ENCODE data around the gene DSC1. TPM values are rescaled to one million over a fixed set of nuclear protein-coding genes. Genes with fewer than 3 reads are reported as not detected.

DSC1 gene
- total and polyA plus RNA-seq, 2 experiments from 2014 or later = not detected

DNA sequence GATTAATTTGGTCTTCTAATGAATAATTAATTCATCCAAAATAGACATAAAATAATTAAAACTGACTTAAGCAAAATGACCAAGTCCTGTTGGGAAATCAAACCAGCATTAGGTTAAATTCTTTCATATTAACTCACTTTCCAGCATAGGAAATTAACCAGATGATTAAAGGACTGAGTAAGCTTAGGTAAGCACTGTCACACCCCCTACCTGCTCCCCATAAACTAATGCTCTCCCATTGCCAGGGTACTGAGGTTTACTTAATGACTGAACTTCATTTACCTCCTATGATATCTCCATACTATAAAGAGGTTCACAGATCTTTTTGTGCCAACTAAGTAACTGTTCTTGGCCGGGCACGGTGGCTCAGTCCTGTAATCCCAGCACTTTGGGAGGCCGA is 74.1 kb downstream of the DSC1 start (continued):
- TF ChIP-seq, protein P1, sequence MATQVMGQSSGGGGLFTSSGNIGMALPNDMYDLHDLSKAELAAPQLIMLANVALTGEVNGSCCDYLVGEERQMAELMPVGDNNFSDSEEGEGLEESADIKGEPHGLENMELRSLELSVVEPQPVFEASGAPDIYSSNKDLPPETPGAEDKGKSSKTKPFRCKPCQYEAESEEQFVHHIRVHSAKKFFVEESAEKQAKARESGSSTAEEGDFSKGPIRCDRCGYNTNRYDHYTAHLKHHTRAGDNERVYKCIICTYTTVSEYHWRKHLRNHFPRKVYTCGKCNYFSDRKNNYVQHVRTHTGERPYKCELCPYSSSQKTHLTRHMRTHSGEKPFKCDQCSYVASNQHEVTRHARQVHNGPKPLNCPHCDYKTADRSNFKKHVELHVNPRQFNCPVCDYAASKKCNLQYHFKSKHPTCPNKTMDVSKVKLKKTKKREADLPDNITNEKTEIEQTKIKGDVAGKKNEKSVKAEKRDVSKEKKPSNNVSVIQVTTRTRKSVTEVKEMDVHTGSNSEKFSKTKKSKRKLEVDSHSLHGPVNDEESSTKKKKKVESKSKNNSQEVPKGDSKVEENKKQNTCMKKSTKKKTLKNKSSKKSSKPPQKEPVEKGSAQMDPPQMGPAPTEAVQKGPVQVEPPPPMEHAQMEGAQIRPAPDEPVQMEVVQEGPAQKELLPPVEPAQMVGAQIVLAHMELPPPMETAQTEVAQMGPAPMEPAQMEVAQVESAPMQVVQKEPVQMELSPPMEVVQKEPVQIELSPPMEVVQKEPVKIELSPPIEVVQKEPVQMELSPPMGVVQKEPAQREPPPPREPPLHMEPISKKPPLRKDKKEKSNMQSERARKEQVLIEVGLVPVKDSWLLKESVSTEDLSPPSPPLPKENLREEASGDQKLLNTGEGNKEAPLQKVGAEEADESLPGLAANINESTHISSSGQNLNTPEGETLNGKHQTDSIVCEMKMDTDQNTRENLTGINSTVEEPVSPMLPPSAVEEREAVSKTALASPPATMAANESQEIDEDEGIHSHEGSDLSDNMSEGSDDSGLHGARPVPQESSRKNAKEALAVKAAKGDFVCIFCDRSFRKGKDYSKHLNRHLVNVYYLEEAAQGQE (IDR thresholded peaks at IDR 0.05; ENCODE audit: unreplicated experiment) = no peak
- TF ChIP-seq CREB1 (CRISPR knock-in tag; IDR thresholded peaks at IDR 0.05; ENCODE audit: low read depth) = no peak
- no peak for TF ChIP-seq JUNB (IDR thresholded peaks at IDR 0.05; ENCODE audit: unreplicated experiment)
- TF ChIP-seq NANOG (IDR thresholded peaks at IDR 0.05; ENCODE audit: borderline replicate concordance) = no peak
- no peak for TF ChIP-seq ZNF114 (CRISPR knock-in tag; IDR thresholded peaks at IDR 0.05)

DNA sequence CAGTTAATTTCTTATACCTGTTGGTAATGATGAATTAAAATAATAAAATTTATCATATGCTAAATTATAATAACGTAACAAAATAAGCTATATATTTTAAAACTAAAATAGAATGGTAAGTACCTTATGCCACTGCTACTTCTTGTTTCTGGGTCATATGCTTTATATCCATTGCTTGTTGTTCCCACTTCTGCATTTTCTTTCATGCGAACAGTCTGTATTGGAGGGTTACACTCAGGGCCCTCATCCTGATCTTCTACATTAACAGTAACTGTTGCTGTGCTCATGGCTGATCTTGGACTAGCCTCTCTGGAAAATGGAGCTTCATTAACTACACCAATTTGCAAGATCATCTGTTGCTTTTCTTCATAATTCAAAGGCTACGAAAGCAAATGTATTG is 82.7 kb downstream of the DSC1 start:
- no peaks in the 10 kb centered on the region for H3K27me3 Mint-ChIP-seq (ENCODE audit: insufficient read depth, low read depth, poor library complexity)
- H2AFZ ChIP-seq = no peak overlapping the region
- H3K9me2 ChIP-seq (ENCODE audit: insufficient read depth) = no peaks in the 10 kb centered on the region
- no peak overlapping the region for H3K27ac ChIP-seq (ENCODE audit: low read depth)
- H3K27ac Mint-ChIP-seq = no peak overlapping the region
- no peak overlapping the region for H3K4me3 ChIP-seq
- H3K4me3 Mint-ChIP-seq = no peak overlapping the region
- H4K20me1 ChIP-seq (replicated peaks; ENCODE audit: insufficient read depth) = peaks cover 3% of the 10 kb centered on the region; the same call in 1 of the 2 replicates
- no peaks in the 10 kb centered on the region for H3K9me3 Mint-ChIP-seq
- DNase-seq (ENCODE audit: low spot score) (no peak), ATAC-seq (no peak)
- no peaks in the 10 kb centered on the region for H3F3A ChIP-seq (replicated peaks; ENCODE audit: low read depth)
- H3K4me2 ChIP-seq = no peak overlapping the region
- H3K36me3 ChIP-seq (ENCODE audit: insufficient read depth) = 0 out of 2 replicates have a peak, but pooled peaks cover 3% of the 10 kb centered on the region
- no peaks in the 10 kb centered on the region for H3K4me1 ChIP-seq (ENCODE audit: insufficient read depth)
- no peaks in the 10 kb centered on the region for H3K79me2 ChIP-seq (replicated peaks; ENCODE audit: insufficient read depth)
- H3K4me1 Mint-ChIP-seq = no peaks in the 10 kb centered on the region
- H3K27me3 ChIP-seq (ENCODE audit: insufficient read depth) = no peaks in the 10 kb centered on the region
- H3K36me3 Mint-ChIP-seq (ENCODE audit: low read depth) = peaks cover 24% of the 10 kb centered on the region; the same call in 2 of the 3 replicates
- no peak for TF ChIP-seq EZH2 (IDR thresholded peaks at IDR 0.05; ENCODE audit: low read depth, unreplicated experiment)
- no peak for TF ChIP-seq CREB1 (CRISPR knock-in tag; IDR thresholded peaks at IDR 0.05; ENCODE audit: low read depth)
- TF ChIP-seq, protein P2, sequence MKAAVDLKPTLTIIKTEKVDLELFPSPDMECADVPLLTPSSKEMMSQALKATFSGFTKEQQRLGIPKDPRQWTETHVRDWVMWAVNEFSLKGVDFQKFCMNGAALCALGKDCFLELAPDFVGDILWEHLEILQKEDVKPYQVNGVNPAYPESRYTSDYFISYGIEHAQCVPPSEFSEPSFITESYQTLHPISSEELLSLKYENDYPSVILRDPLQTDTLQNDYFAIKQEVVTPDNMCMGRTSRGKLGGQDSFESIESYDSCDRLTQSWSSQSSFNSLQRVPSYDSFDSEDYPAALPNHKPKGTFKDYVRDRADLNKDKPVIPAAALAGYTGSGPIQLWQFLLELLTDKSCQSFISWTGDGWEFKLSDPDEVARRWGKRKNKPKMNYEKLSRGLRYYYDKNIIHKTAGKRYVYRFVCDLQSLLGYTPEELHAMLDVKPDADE (IDR thresholded peaks at IDR 0.05) = no peak
- no peak for TF ChIP-seq JUNB (IDR thresholded peaks at IDR 0.05; ENCODE audit: unreplicated experiment)
- TF ChIP-seq STAT1 (IDR thresholded peaks at IDR 0.05; ENCODE audit: unreplicated experiment) = no peak
- no peak for TF ChIP-seq EZH2phosphoT487 (IDR thresholded peaks at IDR 0.05; ENCODE audit: unreplicated experiment)
- no peak for TF ChIP-seq ZNF331 (CRISPR knock-in tag; IDR thresholded peaks at IDR 0.05; ENCODE audit: low read depth)
- TF ChIP-seq, protein P3, sequence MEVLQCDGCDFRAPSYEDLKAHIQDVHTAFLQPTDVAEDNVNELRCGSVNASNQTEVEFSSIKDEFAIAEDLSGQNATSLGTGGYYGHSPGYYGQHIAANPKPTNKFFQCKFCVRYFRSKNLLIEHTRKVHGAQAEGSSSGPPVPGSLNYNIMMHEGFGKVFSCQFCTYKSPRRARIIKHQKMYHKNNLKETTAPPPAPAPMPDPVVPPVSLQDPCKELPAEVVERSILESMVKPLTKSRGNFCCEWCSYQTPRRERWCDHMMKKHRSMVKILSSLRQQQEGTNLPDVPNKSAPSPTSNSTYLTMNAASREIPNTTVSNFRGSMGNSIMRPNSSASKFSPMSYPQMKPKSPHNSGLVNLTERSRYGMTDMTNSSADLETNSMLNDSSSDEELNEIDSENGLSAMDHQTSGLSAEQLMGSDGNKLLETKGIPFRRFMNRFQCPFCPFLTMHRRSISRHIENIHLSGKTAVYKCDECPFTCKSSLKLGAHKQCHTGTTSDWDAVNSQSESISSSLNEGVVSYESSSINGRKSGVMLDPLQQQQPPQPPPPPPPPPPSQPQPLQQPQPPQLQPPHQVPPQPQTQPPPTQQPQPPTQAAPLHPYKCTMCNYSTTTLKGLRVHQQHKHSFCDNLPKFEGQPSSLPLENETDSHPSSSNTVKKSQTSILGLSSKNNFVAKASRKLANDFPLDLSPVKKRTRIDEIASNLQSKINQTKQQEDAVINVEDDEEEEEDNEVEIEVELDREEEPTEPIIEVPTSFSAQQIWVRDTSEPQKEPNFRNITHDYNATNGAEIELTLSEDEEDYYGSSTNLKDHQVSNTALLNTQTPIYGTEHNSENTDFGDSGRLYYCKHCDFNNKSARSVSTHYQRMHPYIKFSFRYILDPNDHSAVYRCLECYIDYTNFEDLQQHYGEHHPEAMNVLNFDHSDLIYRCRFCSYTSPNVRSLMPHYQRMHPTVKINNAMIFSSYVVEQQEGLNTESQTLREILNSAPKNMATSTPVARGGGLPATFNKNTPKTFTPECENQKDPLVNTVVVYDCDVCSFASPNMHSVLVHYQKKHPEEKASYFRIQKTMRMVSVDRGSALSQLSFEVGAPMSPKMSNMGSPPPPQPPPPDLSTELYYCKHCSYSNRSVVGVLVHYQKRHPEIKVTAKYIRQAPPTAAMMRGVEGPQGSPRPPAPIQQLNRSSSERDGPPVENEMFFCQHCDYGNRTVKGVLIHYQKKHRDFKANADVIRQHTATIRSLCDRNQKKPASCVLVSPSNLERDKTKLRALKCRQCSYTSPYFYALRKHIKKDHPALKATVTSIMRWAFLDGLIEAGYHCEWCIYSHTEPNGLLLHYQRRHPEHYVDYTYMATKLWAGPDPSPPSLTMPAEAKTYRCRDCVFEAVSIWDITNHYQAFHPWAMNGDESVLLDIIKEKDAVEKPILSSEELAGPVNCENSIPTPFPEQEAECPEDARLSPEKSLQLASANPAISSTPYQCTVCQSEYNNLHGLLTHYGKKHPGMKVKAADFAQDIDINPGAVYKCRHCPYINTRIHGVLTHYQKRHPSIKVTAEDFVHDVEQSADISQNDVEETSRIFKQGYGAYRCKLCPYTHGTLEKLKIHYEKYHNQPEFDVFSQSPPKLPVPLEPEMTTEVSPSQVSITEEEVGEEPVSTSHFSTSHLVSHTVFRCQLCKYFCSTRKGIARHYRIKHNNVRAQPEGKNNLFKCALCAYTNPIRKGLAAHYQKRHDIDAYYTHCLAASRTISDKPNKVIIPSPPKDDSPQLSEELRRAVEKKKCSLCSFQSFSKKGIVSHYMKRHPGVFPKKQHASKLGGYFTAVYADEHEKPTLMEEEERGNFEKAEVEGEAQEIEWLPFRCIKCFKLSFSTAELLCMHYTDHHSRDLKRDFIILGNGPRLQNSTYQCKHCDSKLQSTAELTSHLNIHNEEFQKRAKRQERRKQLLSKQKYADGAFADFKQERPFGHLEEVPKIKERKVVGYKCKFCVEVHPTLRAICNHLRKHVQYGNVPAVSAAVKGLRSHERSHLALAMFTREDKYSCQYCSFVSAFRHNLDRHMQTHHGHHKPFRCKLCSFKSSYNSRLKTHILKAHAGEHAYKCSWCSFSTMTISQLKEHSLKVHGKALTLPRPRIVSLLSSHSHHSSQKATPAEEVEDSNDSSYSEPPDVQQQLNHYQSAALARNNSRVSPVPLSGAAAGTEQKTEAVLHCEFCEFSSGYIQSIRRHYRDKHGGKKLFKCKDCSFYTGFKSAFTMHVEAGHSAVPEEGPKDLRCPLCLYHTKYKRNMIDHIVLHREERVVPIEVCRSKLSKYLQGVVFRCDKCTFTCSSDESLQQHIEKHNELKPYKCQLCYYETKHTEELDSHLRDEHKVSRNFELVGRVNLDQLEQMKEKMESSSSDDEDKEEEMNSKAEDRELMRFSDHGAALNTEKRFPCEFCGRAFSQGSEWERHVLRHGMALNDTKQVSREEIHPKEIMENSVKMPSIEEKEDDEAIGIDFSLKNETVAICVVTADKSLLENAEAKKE (CRISPR knock-in tag; IDR thresholded peaks at IDR 0.05) = no peak
- no peak for TF ChIP-seq ZNF114 (CRISPR knock-in tag; IDR thresholded peaks at IDR 0.05)
- TF ChIP-seq, protein P4, sequence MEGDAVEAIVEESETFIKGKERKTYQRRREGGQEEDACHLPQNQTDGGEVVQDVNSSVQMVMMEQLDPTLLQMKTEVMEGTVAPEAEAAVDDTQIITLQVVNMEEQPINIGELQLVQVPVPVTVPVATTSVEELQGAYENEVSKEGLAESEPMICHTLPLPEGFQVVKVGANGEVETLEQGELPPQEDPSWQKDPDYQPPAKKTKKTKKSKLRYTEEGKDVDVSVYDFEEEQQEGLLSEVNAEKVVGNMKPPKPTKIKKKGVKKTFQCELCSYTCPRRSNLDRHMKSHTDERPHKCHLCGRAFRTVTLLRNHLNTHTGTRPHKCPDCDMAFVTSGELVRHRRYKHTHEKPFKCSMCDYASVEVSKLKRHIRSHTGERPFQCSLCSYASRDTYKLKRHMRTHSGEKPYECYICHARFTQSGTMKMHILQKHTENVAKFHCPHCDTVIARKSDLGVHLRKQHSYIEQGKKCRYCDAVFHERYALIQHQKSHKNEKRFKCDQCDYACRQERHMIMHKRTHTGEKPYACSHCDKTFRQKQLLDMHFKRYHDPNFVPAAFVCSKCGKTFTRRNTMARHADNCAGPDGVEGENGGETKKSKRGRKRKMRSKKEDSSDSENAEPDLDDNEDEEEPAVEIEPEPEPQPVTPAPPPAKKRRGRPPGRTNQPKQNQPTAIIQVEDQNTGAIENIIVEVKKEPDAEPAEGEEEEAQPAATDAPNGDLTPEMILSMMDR (conservative IDR thresholded peaks at IDR 0.05; ENCODE audit: low read depth in 2 of 2) = no peak
